Endometrium (tissue), 2 donors: Measurements from ENCODE around the gene RPP30.
A peak's percentile ranks its signal among the peaks of the same experiment; 100 is the strongest.
"Not testable (repeated sequence)": the region's sequence is repeated elsewhere in the genome, so short reads cannot be mapped to it uniquely, and the experiment has no call there.

Experiments
- FAIRE-seq: peaks from 2 replicates; lab custom pipeline; 2012; peaks lifted over from hg19 to GRCh38; lab: Jason Lieb, UNC
- donor health status: control.
- donor health status: control.

The RPP30 gene

GRCh38 chr10:90872648-90873020, 860 bp downstream of the RPP30 start:
- FAIRE-seq, result no peak

DNA sequence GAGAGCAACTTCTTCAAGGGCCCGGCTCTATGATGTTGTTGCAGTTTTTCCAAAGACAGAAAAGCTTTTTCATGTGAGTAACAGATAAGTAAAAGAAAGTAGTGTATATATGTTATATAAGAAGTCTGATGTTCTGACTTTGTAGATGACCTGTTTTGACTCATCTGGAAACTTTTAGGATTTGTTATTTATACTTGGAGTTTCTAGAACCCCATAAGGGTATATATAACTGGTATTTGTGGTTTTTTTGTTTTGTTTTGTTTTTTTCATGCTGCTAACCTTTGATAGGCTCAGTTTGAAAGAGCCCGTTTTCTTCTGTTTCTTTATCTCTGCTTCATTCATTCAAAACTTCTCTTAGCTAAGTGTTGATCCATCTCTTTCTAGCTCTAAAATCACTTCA, 7.3 kb downstream of the RPP30 start:
- no peak for FAIRE-seq

GRCh38 chr10:90880059-90880719, 8.4 kb downstream of the RPP30 start:
- FAIRE-seq, result peak; percentile 88

DNA sequence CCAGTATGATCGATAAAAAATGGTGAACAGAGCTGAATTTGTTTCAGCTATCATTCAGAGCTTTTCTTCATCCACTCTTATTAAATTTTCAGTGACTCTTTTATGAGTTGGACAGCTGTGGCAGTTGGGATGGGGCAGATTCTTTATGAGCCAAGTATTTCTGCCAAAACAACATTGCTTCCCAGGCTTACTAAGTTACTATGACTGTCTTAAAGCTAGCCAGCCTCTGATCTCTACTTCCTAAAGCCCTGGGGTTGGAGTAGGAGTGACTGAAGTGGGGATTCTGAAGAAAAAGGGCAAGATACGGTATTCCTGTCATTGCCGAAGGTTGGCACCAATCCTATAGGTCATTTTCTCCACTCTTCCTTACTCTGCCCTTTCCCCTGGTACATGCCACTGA, 12.7 kb downstream of the RPP30 start:
- FAIRE-seq, result no peak

- no peak for FAIRE-seq
Measured at GRCh38 chr10:90885176-90885575, 13.4 kb downstream of the RPP30 start.

- FAIRE-seq, result no peak
Measured at GRCh38 chr10:90887555-90887954, 15.8 kb downstream of the RPP30 start.

DNA sequence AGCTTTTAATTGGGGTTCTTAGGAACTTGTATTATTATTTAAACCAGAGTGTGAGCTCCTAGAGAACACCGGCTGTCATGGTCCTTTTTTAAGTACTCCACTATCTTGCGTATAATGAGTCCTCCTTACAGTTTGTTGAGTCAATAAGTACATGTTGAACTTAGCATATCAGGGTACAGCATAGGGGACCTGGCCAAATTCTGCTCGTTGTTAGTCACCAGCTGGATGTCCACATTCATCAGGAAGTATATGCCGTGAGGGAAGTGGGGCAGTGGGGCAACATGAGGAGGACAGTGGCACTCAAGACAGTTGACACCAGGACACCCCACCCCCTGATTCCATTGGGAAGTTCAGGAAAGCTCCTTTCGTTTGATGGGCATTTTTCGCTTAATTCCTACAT, 16.6 kb downstream of the RPP30 start:
- no peak for FAIRE-seq

DNA sequence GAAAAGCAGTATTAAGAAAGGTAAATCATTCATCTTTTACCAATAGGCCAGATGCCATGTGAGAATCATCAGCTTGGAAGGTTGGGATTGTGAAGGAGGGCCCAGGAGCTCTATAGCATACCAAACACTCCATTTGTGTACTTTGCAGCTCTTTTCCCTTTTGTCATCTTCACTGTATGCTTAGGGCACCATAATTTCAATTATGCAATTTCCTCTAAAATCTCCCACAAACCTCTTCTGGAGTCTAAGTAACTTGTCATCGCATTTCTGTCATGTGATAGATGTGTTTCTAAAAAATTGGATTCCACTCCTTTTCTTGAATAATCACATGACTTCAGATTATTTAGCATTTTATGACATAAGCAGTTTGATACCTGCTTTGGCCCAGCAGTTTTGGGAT, 17.9 kb downstream of the RPP30 start:
- FAIRE-seq, result no peak

DNA sequence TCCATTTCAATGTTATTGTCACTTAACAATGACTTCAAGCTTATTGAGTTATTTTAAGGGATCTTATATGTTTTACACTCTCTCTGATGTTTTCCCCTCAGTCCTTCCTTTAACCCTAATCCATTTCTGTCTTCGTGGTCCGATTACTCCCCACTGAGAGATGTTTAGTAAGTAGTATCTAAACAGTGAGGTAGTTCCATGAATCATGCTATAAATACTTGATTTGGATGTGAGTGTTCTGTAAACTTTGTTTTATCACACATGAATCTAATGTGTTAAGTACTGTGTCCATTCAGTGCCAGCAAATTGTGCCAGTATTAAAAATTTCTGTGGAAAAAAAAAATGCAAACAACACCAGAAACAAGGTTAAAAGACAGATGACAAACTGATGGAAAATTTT, 18.6 kb downstream of the RPP30 start:
- FAIRE-seq, result no peak

DNA sequence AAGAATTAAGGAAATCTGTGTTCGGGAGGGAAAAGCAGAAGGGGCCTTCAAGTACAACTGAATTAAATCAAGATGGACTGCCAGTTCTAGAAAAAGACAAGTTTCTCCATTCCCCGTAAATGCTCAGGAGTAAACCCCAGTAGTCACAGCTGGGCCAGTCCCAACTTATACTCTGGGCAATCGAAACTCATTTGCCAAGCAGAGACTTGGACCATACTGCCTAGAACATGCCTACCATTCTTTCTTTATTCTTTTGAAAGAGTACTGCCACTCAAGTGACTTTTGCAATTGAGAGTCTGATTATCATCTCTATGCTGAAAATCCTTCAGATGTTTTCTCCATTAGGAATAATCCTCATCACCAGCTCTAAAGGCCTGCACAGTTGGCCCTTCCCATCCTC, 21.4 kb downstream of the RPP30 start:
- no peak for FAIRE-seq

DNA sequence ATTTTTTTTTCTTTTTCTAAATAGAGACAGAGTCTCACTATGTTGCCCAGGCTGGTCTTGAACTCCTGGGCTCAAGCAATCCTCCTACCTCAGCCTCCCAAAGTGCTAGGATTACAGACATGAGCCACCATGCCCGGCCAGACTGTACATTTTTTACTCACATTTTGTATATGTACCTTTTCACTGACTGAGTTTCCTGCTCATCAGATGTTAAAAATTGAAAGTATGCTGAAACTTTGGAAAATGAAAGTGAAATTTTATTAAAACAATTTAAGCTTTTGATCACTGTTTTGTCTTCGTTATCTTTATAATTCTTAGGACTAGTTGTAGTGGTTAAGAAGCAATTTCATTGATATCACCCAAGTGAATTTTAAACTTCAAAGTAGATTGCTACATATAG, 25.1 kb downstream of the RPP30 start:
- FAIRE-seq, result not testable (repeated sequence)

GRCh38 chr10:90905925-90906324, 34.2 kb downstream of the RPP30 start:
- no peak for FAIRE-seq

DNA sequence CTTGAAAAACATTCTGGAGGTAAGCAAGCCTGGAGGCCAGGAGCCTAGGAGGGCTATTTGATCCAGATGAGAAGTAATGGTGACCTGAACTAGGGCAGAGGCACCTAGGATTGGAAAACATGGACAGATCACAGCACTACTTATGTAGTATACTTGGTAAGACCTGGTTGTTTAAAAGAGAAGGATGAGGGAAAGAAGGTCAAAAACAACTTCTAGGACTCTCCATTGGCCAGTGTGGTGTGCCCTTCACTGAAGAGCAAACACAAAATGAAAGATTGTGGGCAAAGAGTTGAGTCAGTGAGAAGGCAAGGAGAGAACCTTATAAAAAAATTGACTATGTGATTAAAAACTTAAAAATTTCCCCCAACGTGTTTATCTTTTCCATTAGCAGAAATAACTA, 34.8 kb downstream of the RPP30 start:
- FAIRE-seq, result no peak

- FAIRE-seq, result no peak
Measured at GRCh38 chr10:90911133-90912051, 39.6 kb downstream of the RPP30 start.

DNA sequence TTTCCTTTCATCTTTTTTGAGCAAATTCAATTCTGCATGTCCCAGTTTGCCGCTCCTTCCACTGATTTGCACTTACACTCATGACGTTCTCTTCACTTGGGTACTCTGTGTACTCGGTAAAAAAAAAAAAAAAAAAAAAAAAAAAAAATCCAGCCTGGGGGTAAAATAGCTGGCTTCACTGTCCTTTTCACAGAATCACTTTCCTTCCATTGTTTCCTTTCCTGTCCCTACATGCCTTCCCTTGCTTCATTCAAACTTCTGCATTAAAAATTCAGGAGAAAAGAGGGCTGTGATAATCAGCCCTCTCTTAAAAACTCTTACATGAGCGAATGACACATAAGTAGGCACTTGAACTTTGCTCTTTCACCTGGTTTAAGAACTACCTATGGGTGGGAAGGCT, 40.4 kb downstream of the RPP30 start:
- no peak for FAIRE-seq

DNA sequence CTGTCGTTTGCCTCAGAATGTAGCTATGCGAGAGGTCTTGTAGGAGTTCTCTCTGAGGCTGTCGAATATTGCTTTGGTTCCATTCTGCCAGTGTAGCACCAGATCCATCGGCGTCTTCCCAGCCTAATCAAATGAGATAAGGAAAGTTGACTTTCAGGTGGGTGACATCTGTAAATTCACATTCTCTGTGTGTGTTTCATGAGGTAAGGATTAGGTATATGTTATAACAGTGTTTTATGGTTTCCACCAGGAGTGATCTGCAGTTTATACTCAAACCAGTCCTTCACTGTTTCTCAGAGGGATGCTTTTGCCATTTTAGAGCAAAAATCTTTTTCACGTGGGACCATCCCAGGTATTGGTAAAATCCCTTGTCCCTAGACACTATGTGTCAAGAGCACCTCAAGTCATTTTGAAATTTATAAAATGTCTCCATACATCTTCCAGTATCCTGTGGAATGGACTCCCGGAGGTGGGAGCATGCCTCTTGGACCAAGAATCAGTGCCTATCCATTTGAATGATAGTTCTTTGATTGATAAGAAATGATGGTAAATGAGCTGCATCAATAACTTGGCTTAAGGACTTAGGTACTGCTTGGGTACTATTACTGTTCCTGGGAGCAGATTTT, 41.2 kb downstream of the RPP30 start:
- no peak for FAIRE-seq

GRCh38 chr10:90913774-90914420, 42.1 kb downstream of the RPP30 start:
- no peak for FAIRE-seq

GRCh38 chr10:90914992-90915765, 43.4 kb downstream of the RPP30 start:
- no peak for FAIRE-seq

DNA sequence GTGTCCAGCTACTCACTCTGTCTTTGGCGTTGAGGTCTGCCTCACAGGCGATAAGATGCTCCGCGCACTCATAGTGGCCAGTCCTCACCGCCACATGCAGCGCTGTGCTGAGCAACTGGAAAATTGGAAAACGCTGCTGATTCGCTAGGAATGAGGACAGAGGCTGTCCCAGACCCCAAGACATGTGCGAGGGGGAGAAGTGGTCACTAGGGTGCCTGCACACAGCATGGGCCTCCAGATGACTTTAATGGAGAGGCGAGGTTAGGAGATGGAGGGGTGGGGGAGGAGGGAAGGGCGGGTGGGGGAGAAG, 43.9 kb downstream of the RPP30 start:
- no peak for FAIRE-seq

DNA sequence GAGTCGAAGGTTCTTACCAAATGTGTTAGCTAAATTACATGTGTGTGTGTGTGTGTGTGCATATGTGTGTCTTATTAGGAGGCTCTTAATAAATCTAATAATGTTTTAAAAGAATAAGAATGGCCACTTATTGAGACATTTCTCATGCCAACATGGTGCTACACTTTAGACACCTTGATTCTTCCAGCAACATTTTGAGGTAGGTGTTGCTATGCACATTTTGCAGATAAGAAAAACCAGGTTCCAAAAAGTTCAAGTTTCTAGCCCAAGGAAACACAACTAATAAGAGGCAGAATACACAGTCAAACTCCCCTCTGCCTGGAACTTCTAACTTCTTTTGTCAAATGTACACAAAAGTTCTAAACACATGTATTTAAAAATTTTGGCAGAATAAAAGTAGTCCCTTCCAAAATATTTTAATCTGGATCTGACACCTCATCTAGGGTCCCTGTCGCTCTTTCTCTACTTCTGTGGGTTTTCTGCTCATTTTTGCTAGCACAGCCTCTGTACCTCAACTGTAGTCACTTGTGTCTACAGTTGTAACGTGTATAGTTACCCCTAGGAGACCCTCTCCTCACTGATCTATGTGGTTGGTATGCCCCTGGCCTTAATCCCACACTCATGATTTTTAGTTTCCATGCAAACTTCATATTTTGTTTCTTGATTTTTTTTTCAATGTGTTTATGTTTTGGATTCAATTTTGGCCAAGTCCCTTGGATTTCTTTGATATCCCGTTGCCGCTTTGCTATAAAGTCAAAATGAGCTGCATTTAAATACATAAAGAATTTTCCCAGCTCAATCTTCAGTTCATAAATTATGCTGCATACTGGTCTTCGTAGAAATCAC, 44.8 kb downstream of the RPP30 start:
- no peak for FAIRE-seq
